SK-N-SH treated with all-trans-retinoic acid at 6 μM for 48 hours (cell line): Measurements from ENCODE around the gene SUN5.

Source experiments
- PATZ1 ChIP-seq: fragments of 250-450 bp; sonication (Bioruptor Pico); IDR thresholded peaks from 2 replicates; pipeline ENCODE4 v1.8.0; 2020; ENCODE audit warnings: mild to moderate bottlenecking, moderate library complexity, borderline replicate concordance
- TF ChIP-seq, protein P1 (sequence below): fragments of 250-450 bp; sonication (Bioruptor Pico); IDR thresholded peaks from 2 replicates; pipeline ENCODE4 v1.8.0; 2021; ENCODE audit warnings: low read depth, mild to moderate bottlenecking, moderate library complexity, borderline replicate concordance

DNA sequence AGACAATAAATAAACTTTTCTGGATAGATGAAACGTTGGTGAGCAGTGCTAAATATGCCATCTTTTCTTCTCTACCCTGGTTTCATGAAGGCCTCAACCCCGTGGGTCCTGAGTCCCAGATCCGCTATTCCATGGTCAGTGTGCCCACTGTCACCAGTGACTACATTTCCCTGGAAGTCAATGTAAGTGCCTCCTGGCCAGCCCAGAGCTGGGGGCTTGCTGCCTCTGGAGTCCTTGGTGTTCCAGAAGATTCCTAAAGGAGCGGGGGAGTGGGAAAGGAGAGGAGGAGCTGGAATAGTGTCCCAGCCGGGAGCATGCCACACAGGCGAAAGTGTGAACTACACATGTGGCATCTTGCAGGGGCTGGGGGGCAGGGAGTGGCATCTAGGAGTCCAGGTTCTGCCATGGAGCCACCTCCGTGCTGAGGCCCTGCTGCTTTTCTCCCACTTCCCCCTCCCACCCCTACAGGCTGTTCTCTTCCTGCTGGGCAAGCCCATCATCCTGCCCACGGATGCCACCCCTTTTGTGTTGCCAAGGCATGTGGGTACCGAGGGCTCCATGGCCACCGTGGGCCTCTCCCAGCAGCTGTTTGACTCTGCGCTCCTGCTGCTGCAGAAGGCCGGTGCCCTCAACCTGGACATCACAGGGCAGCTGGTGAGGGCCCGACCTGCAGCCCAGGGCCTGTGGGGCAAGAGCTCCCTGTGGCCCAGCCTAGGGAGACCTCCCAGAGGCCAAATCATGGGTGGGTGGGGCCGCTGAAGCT, 14.1 kb upstream of the SUN5 start:
- TF ChIP-seq PATZ1 (CRISPR knock-in tag) = no peak
- TF ChIP-seq, protein P1, sequence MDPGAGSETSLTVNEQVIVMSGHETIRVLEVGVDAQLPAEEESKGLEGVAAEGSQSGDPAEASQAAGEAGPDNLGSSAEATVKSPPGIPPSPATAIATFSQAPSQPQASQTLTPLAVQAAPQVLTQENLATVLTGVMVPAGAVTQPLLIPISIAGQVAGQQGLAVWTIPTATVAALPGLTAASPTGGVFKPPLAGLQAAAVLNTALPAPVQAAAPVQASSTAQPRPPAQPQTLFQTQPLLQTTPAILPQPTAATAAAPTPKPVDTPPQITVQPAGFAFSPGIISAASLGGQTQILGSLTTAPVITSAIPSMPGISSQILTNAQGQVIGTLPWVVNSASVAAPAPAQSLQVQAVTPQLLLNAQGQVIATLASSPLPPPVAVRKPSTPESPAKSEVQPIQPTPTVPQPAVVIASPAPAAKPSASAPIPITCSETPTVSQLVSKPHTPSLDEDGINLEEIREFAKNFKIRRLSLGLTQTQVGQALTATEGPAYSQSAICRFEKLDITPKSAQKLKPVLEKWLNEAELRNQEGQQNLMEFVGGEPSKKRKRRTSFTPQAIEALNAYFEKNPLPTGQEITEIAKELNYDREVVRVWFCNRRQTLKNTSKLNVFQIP (CRISPR knock-in tag) = no peak
